ENCODE data around the gene ATP5F1C.
"Not testable (repeated sequence)": the region's sequence is repeated elsewhere in the genome, so short reads cannot be mapped to it uniquely, and the experiment has no call there.

The ATP5F1C gene

GRCh38 chr10:7810443-7810842, 22.5 kb downstream of the ATP5F1C start:
- no peaks in the 10 kb centered on the region for H3K9me3 Mint-ChIP-seq
- H3K27ac Mint-ChIP-seq = no peak overlapping the region
- H3K4me3 Mint-ChIP-seq = no peak overlapping the region
- ATAC-seq (replicated peaks) = no peak
- peaks cover 9% of the 10 kb centered on the region in 2 donors for H3K36me3 Mint-ChIP-seq
- peaks cover 0 to 16% of the 10 kb centered on the region in 2 donors for H3K27me3 Mint-ChIP-seq
- H3K4me1 Mint-ChIP-seq = no peaks in the 10 kb centered on the region
- no peak for DNase-seq

DNA sequence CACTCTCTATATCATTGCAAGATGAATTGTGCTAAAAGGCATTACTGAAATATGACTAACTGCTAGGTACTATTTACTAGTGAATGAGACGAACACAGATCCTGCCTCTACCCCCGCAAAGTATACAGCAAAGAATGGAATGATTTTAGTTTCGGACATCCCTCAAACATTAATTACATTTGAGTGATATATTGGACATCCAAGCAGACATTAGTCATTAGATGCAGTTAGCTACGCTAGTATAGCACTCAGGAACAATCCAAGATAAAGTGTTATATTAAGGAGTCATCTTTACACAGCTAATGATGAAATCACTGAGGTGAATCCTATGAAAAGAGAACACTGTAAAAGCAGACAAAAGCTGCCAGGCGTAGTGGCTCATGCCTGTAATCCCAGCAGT, 23.0 kb downstream of the ATP5F1C start:
- Mint-ChIP-seq H3K9me3 (no peaks in the 10 kb centered on the region), H3K4me3 (no peak overlapping the region), H3K27ac (no peak overlapping the region), H3K36me3 (peaks cover 9% of the 10 kb centered on the region in 2 donors), H3K27me3 (peaks cover 0 to 16% of the 10 kb centered on the region in 2 donors), H3K4me1 (no peaks in the 10 kb centered on the region)
- ATAC-seq (replicated peaks) = no peak
- DNase-seq = no peak

DNA sequence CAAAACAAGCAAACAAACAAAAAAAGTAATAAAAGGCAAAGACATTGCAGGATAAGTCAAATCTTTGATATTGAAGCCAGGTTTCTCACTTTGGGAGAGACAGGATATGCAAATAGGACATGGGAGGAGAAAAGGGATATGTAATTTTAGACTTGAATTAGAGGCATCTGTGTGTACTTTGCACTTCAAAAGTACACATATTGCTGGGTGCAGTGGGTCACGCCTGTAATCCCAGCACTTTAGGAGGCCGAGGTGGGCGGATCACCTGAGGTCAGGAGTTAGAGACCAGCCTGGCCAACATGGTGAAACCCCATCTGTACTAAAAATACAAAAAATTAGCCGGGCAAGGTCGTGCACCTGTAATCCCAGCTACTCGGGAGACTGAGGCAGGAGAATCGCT, 23.8 kb downstream of the ATP5F1C start:
- peaks cover 0 to 16% of the 10 kb centered on the region in 2 donors for H3K27me3 Mint-ChIP-seq
- not testable (repeated sequence) for ATAC-seq (replicated peaks); H3K4me1 Mint-ChIP-seq; DNase-seq; H3K27ac Mint-ChIP-seq; H3K36me3 Mint-ChIP-seq; H3K9me3 Mint-ChIP-seq; H3K4me3 Mint-ChIP-seq

DNA sequence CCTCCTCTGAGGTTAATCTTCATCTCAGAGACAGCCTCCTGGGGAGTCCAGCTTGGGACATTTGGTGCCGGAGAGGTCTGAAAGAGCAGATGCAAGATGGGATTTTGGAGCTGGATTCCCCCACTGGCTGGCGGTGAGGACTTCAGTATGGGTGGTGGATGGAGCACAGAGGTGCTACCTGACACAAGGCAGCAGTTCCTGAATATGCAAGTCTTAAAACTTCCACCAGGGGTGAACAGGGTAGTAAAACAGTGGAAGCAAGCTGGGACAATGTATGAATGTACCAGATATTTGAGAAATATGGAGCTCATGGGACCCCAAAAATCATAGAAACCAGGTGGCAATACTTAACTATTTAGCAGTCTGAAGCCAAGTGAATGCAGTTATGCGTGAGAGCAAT, 25.5 kb downstream of the ATP5F1C start:
- Mint-ChIP-seq H3K4me1 (peaks cover 5 to 7% of the 10 kb centered on the region in 2 donors), H3K27me3 (peaks cover 0 to 16% of the 10 kb centered on the region in 2 donors), H3K9me3 (no peaks in the 10 kb centered on the region), H3K27ac (no peak overlapping the region), H3K4me3 (no peak overlapping the region), H3K36me3 (peaks cover 0 to 6% of the 10 kb centered on the region in 2 donors)
- ATAC-seq (replicated peaks) = no peak
- DNase-seq = no peak

DNA sequence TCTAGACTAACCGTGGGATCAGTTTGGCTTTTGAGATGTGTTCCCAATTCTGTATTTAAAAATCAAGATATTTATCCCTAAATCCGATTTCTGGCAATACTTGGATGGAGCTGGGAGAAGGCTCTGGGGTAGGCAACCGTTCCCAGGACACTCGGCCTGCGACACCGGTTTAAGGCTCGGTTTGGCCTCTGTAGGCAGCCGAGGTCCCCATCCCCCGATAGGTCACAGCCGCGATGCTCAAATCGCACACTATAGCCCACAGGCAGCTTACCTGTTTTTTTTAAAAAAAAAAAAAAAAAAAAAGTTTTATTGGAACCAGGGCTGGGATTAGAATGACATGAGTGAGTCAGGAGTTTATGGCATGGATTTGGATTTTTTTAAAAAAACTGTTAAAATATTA, 29.6 kb downstream of the ATP5F1C start:
- Mint-ChIP-seq H3K4me1 (peaks cover 17 to 22% of the 10 kb centered on the region in 2 donors), H3K9me3 (no peaks in the 10 kb centered on the region), H3K27me3 (peaks cover 0 to 16% of the 10 kb centered on the region in 2 donors), H3K36me3 (peaks cover 2 to 9% of the 10 kb centered on the region in 2 donors), H3K27ac (no peak overlapping the region), H3K4me3 (peak overlapping the region; percentile 89 to 97)
- DNase-seq = no peak
- ATAC-seq (replicated peaks) = no peak

- DNase-seq (no peak), ATAC-seq (replicated peaks) (peak; percentile 32 to 34)
- H3K27me3 Mint-ChIP-seq = peaks cover 0 to 16% of the 10 kb centered on the region in 2 donors
- peaks cover 2 to 9% of the 10 kb centered on the region in 2 donors for H3K36me3 Mint-ChIP-seq
- H3K4me3 Mint-ChIP-seq = peak overlapping the region; percentile 89 to 97
- H3K27ac Mint-ChIP-seq = peak overlapping the region; percentile 96
- peaks cover 17 to 22% of the 10 kb centered on the region in 2 donors for H3K4me1 Mint-ChIP-seq
- no peaks in the 10 kb centered on the region for H3K9me3 Mint-ChIP-seq
Measured at GRCh38 chr10:7817984-7818294, 30.0 kb downstream of the ATP5F1C start.

DNA sequence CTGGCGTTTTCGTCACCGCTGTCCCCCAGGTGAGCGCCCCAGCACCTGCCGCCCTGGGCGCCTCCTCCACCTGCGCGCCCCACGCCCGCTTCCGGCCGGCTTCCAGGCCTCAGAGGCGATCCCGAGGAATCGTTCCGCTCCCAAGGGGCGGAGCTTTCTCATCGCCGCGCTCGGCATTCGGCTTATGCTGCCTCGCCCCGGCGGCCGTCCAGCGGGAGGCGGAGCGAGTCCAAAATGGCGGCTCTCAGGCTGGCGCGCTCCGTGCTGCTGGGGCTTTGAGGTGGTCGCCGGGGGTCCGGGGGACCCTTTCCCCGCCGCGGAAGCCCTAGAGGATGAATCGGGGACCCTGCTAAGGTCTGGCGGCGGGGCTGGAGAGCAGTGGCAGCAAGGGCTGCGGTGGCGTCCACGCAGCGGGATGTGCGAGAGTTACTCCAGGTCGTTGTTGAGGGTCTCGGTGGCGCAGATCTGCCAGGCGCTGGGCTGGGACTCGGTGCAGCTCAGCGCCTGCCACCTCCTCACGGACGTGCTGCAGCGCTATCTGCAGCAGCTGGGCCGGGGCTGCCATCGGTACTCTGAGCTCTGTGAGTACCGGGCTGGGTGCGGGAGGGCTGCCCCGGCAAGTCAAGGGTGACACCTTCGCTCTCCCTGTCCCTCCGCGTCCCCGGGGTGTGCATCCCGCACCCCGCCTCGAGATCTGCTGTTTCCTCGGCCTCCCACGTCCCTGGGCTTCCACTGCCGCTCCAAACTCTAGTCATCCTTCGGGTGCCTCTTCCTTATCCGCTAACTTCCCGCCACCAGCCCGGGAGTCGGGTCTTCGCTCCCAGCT, 30.5 kb downstream of the ATP5F1C start, which contains the start of gene TAF3:
Gene TAF3, plus strand, starts transcription at position 211 of the 826 bp plus-strand sequence. Its CDS starts 205 bp downstream, at position 416.
- ATAC-seq (replicated peaks) = peak; percentile 89 to 91
- H3K4me3 Mint-ChIP-seq = peak within 1 kb of the TSS; percentile 89 to 97
- peaks cover 2 to 9% of the 10 kb centered on the region in 2 donors for H3K36me3 Mint-ChIP-seq
- peak within 1 kb of the TSS; percentile 96 for H3K27ac Mint-ChIP-seq
- H3K4me1 Mint-ChIP-seq = peaks cover 17 to 22% of the 10 kb centered on the region in 2 donors
- H3K27me3 Mint-ChIP-seq = peaks cover 0 to 12% of the 10 kb centered on the region in 2 donors
- H3K9me3 Mint-ChIP-seq = no peaks in the 10 kb centered on the region
- DNase-seq = peak; percentile 89

- peak overlapping the region; percentile 89 to 97 for H3K4me3 Mint-ChIP-seq
- H3K36me3 Mint-ChIP-seq = peaks cover 2 to 9% of the 10 kb centered on the region in 2 donors
- peaks cover 0 to 6% of the 10 kb centered on the region in 2 donors for H3K27me3 Mint-ChIP-seq
- ATAC-seq (replicated peaks) = peak; percentile 56 to 60
- H3K4me1 Mint-ChIP-seq = peaks cover 17 to 22% of the 10 kb centered on the region in 2 donors
- peak overlapping the region; percentile 96 for H3K27ac Mint-ChIP-seq
- no peaks in the 10 kb centered on the region for H3K9me3 Mint-ChIP-seq
- DNase-seq = peak; percentile 9
Measured at GRCh38 chr10:7819121-7819460, 31.1 kb downstream of the ATP5F1C start.

GRCh38 chr10:7824251-7824650, 36.3 kb downstream of the ATP5F1C start:
- ATAC-seq (replicated peaks) = no peak
- Mint-ChIP-seq H3K27me3 (no peaks in the 10 kb centered on the region), H3K36me3 (peaks cover 25 to 40% of the 10 kb centered on the region in 2 donors), H3K9me3 (no peaks in the 10 kb centered on the region), H3K27ac (no peak overlapping the region), H3K4me1 (peaks cover 16% of the 10 kb centered on the region in 2 donors), H3K4me3 (no peak overlapping the region)
- no peak for DNase-seq

- ATAC-seq (replicated peaks) = no peak
- H3K36me3 Mint-ChIP-seq = peaks cover 30 to 51% of the 10 kb centered on the region in 2 donors
Measured at GRCh38 chr10:7826971-7827370, 39.0 kb downstream of the ATP5F1C start.

GRCh38 chr10:7829289-7829834, 41.4 kb downstream of the ATP5F1C start:
- H3K36me3 Mint-ChIP-seq = peaks cover 39 to 60% of the 10 kb centered on the region in 2 donors
- H3K4me3 Mint-ChIP-seq = no peak overlapping the region
- no peak overlapping the region for H3K27ac Mint-ChIP-seq
- H3K27me3 Mint-ChIP-seq = no peaks in the 10 kb centered on the region
- DNase-seq (no peak), ATAC-seq (replicated peaks) (no peak)
- H3K9me3 Mint-ChIP-seq = no peaks in the 10 kb centered on the region
- peaks cover 17 to 21% of the 10 kb centered on the region in 2 donors for H3K4me1 Mint-ChIP-seq

More at GRCh38 chr10:7826971-7827370, 39.0 kb downstream of the ATP5F1C start:
- Mint-ChIP-seq H3K4me3 (no peak overlapping the region), H3K27ac (no peak overlapping the region), H3K27me3 (no peaks in the 10 kb centered on the region), H3K4me1 (peaks cover 11 to 15% of the 10 kb centered on the region in 2 donors), H3K9me3 (no peaks in the 10 kb centered on the region)
- DNase-seq = no peak

GRCh38 chr10:7832060-7832459, 44.1 kb downstream of the ATP5F1C start:
- Mint-ChIP-seq H3K27ac (no peak overlapping the region), H3K27me3 (no peaks in the 10 kb centered on the region), H3K9me3 (no peaks in the 10 kb centered on the region), H3K4me1 (peaks cover 17 to 21% of the 10 kb centered on the region in 2 donors), H3K4me3 (no peak overlapping the region), H3K36me3 (peaks cover 37 to 59% of the 10 kb centered on the region in 2 donors)
- ATAC-seq (replicated peaks) (no peak), DNase-seq (no peak)

GRCh38 chr10:7833210-7833609, 45.2 kb downstream of the ATP5F1C start:
- peaks cover 14 to 21% of the 10 kb centered on the region in 2 donors for H3K4me1 Mint-ChIP-seq
- H3K36me3 Mint-ChIP-seq = peaks cover 31 to 56% of the 10 kb centered on the region in 2 donors
- no peak overlapping the region for H3K4me3 Mint-ChIP-seq
- no peaks in the 10 kb centered on the region for H3K9me3 Mint-ChIP-seq
- no peak for ATAC-seq (replicated peaks)
- H3K27me3 Mint-ChIP-seq = no peaks in the 10 kb centered on the region
- no peak for DNase-seq
- no peak overlapping the region for H3K27ac Mint-ChIP-seq

- Mint-ChIP-seq H3K27ac (no peak overlapping the region), H3K4me3 (no peak overlapping the region), H3K36me3 (peaks cover 28 to 58% of the 10 kb centered on the region in 2 donors), H3K9me3 (no peaks in the 10 kb centered on the region), H3K27me3 (no peaks in the 10 kb centered on the region), H3K4me1 (peaks cover 12 to 22% of the 10 kb centered on the region in 2 donors)
- ATAC-seq (replicated peaks) (no peak), DNase-seq (no peak)
Measured at GRCh38 chr10:7834262-7834661, 46.3 kb downstream of the ATP5F1C start.

DNA sequence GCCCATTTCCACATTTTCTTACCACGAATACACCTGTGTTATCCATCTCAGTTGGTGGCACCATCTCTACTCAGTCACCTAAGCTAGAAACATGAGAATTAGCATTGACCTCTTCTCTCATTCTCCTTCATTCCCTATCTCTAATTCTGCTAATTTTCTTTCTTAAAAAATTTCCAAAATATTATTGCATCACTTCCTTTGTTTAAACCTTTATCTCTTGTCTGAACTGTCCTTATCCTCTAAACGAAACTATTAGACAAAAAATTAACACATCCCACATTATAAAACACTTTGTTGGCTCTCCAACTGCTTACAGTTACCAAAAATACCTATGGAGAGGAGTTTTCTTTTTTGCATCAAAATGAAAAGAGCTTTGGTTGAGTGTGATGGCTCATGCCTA, 48.6 kb downstream of the ATP5F1C start:
- peaks cover 33 to 51% of the 10 kb centered on the region in 2 donors for H3K36me3 Mint-ChIP-seq
- DNase-seq (no peak), ATAC-seq (replicated peaks) (no peak)
- no peak overlapping the region for H3K4me3 Mint-ChIP-seq
- H3K27ac Mint-ChIP-seq = no peak overlapping the region
- H3K9me3 Mint-ChIP-seq = no peaks in the 10 kb centered on the region
- H3K27me3 Mint-ChIP-seq = no peaks in the 10 kb centered on the region
- H3K4me1 Mint-ChIP-seq = peaks cover 5 to 14% of the 10 kb centered on the region in 2 donors

All from stimulated activated naive B cell treated with anti-CD40 and anti-IgM and Interleukin-4, amounts not matched to agents 10 μg/mL and 1 μg/mL and 100 μg/mL, for 72 hours (primary cell).